Glomerular visceral epithelial cell (primary cell): ENCODE results near the gene CDHR1.

ENCODE experiments used
- DNase-seq: peaks from one replicate; pipeline ENCODE4 v3.0.0-alpha.2; 2016; ENCODE audit errors: extremely low spot score

The CDHR1 gene

DNA sequence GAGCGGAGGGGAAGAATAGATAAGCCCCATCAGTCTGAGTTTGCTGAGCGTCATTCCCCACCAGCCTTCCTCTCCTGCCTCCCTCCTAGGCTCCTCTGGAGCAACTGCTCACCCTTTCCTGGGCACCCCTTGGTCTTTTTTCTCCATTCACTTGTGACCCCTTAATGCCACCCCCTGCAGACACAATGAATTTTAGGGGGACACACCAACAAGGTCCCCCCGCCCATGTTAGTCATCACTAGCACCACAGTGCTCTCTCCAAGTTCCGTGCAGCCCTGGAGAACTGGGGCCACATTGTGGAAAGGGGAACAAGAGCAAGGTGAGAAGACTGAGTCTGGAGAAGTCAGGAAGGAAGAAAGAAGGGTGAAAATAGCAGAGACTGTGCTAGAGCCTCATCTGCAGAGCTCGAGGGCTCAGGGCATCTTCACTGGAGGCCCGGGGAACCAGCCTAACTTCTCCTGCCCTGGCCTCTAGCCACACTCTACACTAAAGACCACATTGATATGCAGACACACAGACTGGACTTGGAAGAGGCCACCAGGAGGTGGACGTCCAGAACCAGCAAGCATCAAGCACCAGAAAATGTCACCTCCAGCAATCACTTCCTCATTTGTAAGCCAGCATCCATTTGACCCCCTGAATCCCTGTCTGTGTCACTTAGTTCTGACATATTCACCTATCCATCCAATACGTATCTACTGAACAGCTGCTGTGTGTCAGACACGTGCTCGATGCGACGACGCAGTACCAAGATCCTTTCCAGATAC is 68.0 kb downstream of the CDHR1 start:
- DNase-seq = no peak

DNA sequence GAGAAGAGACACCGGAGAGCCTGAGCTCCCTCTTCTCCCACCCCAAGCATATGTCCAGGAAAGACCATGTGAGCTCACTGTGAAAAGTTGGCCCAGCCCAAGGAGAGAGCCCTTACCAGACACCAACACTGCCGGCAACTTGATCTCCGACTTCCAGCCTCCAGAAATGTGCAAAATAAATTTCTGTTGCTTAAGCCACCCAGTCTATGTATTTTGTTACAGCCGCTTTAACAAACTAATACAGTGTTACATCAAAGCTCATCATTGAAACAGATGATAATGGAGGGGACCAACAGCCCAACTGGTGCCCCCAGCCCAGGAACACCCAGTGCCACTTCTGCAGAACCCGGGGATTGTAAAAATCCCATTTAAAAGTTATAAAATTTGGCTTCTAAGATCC is 69.4 kb downstream of the CDHR1 start:
- DNase-seq = no peak

DNA sequence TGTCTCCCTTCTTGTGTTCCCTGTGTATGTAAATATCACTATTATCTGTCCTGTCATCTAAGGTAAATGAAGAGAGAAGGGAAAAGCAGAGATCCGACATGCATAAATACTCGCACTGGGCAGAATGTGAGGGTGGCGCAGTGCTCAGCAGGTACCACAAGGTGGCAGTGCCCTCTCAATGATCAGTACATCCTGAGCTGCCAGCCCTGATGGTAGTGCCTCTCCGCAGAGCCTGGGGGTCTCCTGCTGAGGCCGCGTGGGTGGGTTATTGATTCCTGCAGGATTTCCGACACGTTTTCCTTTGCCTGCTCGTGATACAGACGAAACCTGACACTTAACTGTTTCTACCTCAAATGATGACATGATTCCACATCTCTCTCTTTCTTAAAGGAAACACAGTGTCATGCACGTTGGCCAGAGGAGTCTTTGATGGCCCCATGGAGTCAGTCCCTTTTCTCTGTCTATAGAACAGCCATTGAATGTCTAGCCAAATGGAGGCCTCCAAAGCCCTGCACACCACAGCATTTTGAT is 70.3 kb downstream of the CDHR1 start:
- peak; percentile 63 for DNase-seq

DNA sequence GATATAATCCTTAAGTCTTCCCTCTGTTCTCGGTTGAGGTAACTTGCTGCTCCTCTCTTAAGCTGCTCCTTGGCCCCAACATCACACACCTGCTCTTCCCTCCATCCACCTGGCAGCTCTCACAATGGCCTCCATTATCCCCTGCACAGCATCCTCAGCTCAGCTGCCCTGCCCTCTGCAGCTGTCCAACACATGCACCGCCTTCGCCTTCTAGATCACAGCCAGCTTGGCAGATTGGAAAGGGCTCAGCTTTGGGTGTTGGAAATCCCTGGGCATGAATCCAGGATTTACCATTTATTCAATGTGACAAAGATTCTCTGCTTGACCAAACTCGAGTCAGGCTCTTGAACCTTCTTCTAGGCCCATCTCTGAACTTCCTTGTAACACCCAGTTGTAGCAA is 71.1 kb downstream of the CDHR1 start:
- no peak for DNase-seq

DNA sequence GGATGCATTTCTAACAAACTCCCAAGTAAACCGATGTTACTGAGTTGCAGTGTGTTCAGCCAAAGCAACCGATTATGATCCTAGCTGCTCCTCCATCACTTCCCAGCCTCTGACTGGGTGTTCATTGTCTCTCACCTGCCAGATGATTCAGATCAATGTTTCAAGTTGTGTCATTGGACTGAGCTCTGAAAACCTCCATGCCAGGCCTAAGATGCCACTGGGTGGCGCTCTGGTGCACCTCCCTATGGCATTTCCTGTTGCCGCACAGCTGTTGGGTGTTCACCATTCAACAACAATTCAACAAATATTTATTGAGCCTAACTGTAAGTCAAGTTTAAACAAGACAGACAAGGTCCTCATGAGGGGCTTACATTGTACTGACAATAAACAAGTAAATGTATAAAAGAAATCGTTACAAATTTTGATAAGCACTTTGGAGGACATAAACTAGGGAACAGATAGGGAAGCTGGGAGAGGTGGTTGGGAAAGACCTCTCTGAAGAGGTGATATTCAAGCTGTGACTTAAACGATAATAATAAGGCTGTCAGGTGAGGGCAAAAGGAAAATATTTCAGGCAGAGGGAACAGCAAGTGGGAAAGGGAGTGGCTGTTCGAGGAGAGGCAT is 73.3 kb downstream of the CDHR1 start:
- peak; percentile 45 for DNase-seq

DNA sequence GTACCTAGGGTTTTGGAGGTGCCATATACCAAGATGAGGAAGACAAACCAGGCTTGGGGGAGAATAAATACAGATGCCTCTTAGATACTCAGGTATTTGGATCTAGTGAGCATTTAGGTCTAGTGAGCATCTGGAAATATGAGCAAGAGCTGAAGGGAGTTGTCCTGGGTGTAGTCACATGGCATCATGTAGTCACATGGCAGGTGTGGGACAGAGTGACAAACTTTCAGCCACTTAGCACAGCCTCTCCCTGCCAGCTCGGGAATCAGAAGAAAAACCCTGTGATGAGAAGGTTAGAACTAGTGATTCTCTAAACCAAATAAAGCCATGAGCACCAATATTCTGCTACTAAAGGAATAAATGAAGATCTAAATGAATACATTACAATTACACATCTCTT is 74.8 kb downstream of the CDHR1 start:
- no peak for DNase-seq
